Nephron progenitor cell (in vitro differentiated cells): ENCODE data around the gene USP48.

ENCODE experiments used
- DNase-seq: peaks from one replicate; pipeline ENCODE4 v3.0.0; 2021
- H3K27ac Mint-ChIP-seq: 2 replicates; pipeline ENCODE4 v1.8.0; 2021; ENCODE audit warnings: mild to moderate bottlenecking, moderate library complexity, mixed read lengths
- H3K27me3 Mint-ChIP-seq: 2 replicates; pipeline ENCODE4 v1.8.0; 2021; ENCODE audit warnings: mild to moderate bottlenecking, low read depth, mixed read lengths; ENCODE audit not compliant: poor library complexity
- H3K36me3 Mint-ChIP-seq: 2 replicates; pipeline ENCODE4 v1.8.0; 2021; ENCODE audit warnings: low read depth, mixed read lengths
- H3K4me1 Mint-ChIP-seq: 2 replicates; pipeline ENCODE4 v1.8.0; 2021; ENCODE audit warnings: mixed read lengths
- H3K4me3 Mint-ChIP-seq: 2 replicates; pipeline ENCODE4 v1.8.0; 2021; ENCODE audit warnings: mild to moderate bottlenecking, moderate library complexity, mixed read lengths
- H3K9me3 Mint-ChIP-seq: 2 replicates; pipeline ENCODE4 v1.8.0; 2021; ENCODE audit warnings: mild to moderate bottlenecking, moderate library complexity, mixed read lengths
- TF ChIP-seq, protein P1 (sequence below): fragments of 200-600 bp; sonication (generic); IDR thresholded peaks from 2 replicates; pipeline ENCODE4 v1.5.0; 2021; ENCODE audit warnings: antibody characterized with exemption

USP48 gene

GRCh38 chr1:21707086-21707840 lies 75.7 kb downstream of the USP48 start:
- Mint-ChIP-seq H3K36me3 (peaks cover 29% of the 10 kb centered on the region), H3K9me3 (no peaks in the 10 kb centered on the region), H3K27me3 (no peaks in the 10 kb centered on the region), H3K4me1 (peaks cover 35% of the 10 kb centered on the region), H3K4me3 (no peak overlapping the region), H3K27ac (peak overlapping the region; percentile 27)
- DNase-seq, result no peak
- TF ChIP-seq, protein P1, sequence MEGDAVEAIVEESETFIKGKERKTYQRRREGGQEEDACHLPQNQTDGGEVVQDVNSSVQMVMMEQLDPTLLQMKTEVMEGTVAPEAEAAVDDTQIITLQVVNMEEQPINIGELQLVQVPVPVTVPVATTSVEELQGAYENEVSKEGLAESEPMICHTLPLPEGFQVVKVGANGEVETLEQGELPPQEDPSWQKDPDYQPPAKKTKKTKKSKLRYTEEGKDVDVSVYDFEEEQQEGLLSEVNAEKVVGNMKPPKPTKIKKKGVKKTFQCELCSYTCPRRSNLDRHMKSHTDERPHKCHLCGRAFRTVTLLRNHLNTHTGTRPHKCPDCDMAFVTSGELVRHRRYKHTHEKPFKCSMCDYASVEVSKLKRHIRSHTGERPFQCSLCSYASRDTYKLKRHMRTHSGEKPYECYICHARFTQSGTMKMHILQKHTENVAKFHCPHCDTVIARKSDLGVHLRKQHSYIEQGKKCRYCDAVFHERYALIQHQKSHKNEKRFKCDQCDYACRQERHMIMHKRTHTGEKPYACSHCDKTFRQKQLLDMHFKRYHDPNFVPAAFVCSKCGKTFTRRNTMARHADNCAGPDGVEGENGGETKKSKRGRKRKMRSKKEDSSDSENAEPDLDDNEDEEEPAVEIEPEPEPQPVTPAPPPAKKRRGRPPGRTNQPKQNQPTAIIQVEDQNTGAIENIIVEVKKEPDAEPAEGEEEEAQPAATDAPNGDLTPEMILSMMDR, result no peak

- Mint-ChIP-seq H3K4me1 (peaks cover 35% of the 10 kb centered on the region), H3K4me3 (no peak overlapping the region), H3K36me3 (peaks cover 33% of the 10 kb centered on the region), H3K9me3 (no peaks in the 10 kb centered on the region), H3K27me3 (no peaks in the 10 kb centered on the region), H3K27ac (peak overlapping the region; percentile 29)
- TF ChIP-seq, protein P1, result no peak
- peak; percentile 22 for DNase-seq
Observed at GRCh38 chr1:21706151-21706835, 76.7 kb downstream of the USP48 start.

GRCh38 chr1:21705303-21705980 lies 77.5 kb downstream of the USP48 start:
- Mint-ChIP-seq H3K36me3 (peaks cover 36% of the 10 kb centered on the region), H3K9me3 (no peaks in the 10 kb centered on the region), H3K4me3 (peak overlapping the region; percentile 13), H3K4me1 (peaks cover 35% of the 10 kb centered on the region), H3K27me3 (no peaks in the 10 kb centered on the region), H3K27ac (peak overlapping the region; percentile 66)
- DNase-seq, result no peak
- TF ChIP-seq, protein P1, result no peak

GRCh38 chr1:21704145-21704544 lies 78.8 kb downstream of the USP48 start:
- H3K27me3 Mint-ChIP-seq, result no peaks in the 10 kb centered on the region
- H3K36me3 Mint-ChIP-seq, result peaks cover 42% of the 10 kb centered on the region
- H3K4me3 Mint-ChIP-seq, result no peak overlapping the region
- no peaks in the 10 kb centered on the region for H3K9me3 Mint-ChIP-seq
- TF ChIP-seq, protein P1, result no peak
- peaks cover 35% of the 10 kb centered on the region for H3K4me1 Mint-ChIP-seq
- peak overlapping the region; percentile 9 for H3K27ac Mint-ChIP-seq
- DNase-seq, result no peak

GRCh38 chr1:21703318-21703963 lies 79.5 kb downstream of the USP48 start:
- H3K36me3 Mint-ChIP-seq, result peaks cover 48% of the 10 kb centered on the region
- H3K4me1 Mint-ChIP-seq, result peaks cover 35% of the 10 kb centered on the region
- TF ChIP-seq, protein P1, result peak; percentile 48
- no peak overlapping the region for H3K27ac Mint-ChIP-seq
- DNase-seq, result no peak
- no peaks in the 10 kb centered on the region for H3K9me3 Mint-ChIP-seq
- H3K27me3 Mint-ChIP-seq, result no peaks in the 10 kb centered on the region
- H3K4me3 Mint-ChIP-seq, result no peak overlapping the region
